ENCODE data around the gene LRP1B.
"Not testable (repeated sequence)": the region's sequence is repeated elsewhere in the genome, so short reads cannot be mapped to it uniquely, and the experiment has no call there.

Gene LRP1B

DNA sequence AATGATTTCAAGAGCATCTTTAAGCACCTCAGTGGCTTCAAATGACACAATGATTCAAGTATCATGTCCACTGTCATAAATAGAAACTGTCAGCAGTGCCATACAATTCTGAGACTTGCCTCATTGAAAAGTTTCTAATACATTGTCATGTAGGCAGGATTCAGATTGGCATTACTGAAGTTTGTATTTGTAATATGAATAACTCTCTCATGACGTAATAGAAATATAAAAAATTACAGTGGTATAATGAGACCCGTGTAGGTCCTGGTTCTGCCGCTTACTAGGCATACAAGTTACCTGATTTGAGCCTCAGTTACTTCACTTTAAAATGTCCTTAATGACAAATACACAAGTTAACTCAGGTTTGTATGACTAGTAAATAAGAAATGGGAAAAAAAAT, 1814.5 kb downstream of the LRP1B start:
- Mint-ChIP-seq H3K9me3 (no peaks in the 10 kb centered on the region), H3K27ac (no peak overlapping the region), H3K36me3 (no peaks in the 10 kb centered on the region), H3K27me3 (no peaks in the 10 kb centered on the region), H3K4me3 (no peak overlapping the region), H3K4me1 (no peaks in the 10 kb centered on the region)

DNA sequence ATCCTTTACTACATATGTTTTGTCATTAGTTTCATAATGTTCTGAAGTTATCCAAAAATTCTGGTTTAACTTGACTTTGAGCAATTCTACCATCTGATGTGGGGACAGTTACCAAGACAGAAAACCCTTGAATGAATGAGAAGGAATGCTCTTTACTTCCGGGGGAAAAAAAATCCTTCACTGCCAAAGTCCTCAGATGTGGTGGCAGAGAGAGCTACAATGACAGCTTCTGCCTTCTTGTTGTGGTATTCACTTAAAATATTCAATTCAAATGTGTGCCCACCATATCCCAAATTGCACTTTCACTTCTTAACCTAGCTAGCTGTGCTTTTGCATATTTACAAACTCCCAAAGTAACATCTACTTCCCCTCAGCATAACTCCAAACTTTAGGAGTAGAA, 1818.9 kb downstream of the LRP1B start:
- Mint-ChIP-seq H3K9me3 (no peaks in the 10 kb centered on the region), H3K27ac (no peak overlapping the region), H3K4me1 (no peaks in the 10 kb centered on the region), H3K4me3 (no peak overlapping the region), H3K27me3 (no peaks in the 10 kb centered on the region), H3K36me3 (no peaks in the 10 kb centered on the region)

- Mint-ChIP-seq H3K4me3 (no peak overlapping the region), H3K27ac (no peak overlapping the region), H3K36me3 (no peaks in the 10 kb centered on the region), H3K9me3 (no peaks in the 10 kb centered on the region), H3K27me3 (no peaks in the 10 kb centered on the region), H3K4me1 (no peaks in the 10 kb centered on the region)
Observed at GRCh38 chr2:140308706-140309105, 1822.1 kb downstream of the LRP1B start.

GRCh38 chr2:140307532-140307931, 1823.3 kb downstream of the LRP1B start:
- Mint-ChIP-seq H3K27me3 (no peaks in the 10 kb centered on the region), H3K27ac (no peak overlapping the region), H3K4me3 (no peak overlapping the region), H3K36me3 (no peaks in the 10 kb centered on the region), H3K9me3 (no peaks in the 10 kb centered on the region), H3K4me1 (no peaks in the 10 kb centered on the region)

DNA sequence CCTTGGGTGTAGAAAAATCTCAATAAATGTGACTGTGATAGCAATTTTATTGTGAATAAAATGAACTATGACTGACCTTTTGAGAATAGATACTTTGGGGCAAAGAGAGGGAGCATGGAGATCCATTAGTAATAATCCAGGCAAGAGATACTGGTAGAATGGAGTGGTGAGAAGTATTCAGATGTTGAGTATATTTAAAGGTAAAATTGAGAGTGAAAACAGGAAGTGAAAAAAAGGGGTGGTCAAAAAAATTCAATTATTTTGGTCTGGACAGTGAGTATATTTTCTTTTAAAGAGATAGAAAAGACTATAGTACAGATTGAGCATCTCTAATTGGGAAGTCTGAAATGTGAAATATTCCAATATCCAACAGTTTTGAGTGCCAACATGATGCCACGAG, 1835.0 kb downstream of the LRP1B start:
- peaks cover 10% of the 10 kb centered on the region for H3K9me3 Mint-ChIP-seq
- no peaks in the 10 kb centered on the region for H3K36me3 Mint-ChIP-seq
- H3K4me1 Mint-ChIP-seq: no peaks in the 10 kb centered on the region
- no peak overlapping the region for H3K27ac Mint-ChIP-seq
- H3K27me3 Mint-ChIP-seq: no peaks in the 10 kb centered on the region
- no peak overlapping the region for H3K4me3 Mint-ChIP-seq

- Mint-ChIP-seq H3K4me3 (no peak overlapping the region), H3K27ac (no peak overlapping the region), H3K9me3 (no peaks in the 10 kb centered on the region), H3K36me3 (no peaks in the 10 kb centered on the region), H3K27me3 (no peaks in the 10 kb centered on the region), H3K4me1 (no peaks in the 10 kb centered on the region)
Observed at GRCh38 chr2:140288726-140289125, 1842.1 kb downstream of the LRP1B start.

GRCh38 chr2:140288213-140288612, 1842.6 kb downstream of the LRP1B start:
- H3K27ac Mint-ChIP-seq: no peak overlapping the region
- no peaks in the 10 kb centered on the region for H3K36me3 Mint-ChIP-seq
- no peaks in the 10 kb centered on the region for H3K9me3 Mint-ChIP-seq
- no peaks in the 10 kb centered on the region for H3K4me1 Mint-ChIP-seq
- no peak overlapping the region for H3K4me3 Mint-ChIP-seq
- H3K27me3 Mint-ChIP-seq: no peaks in the 10 kb centered on the region

DNA sequence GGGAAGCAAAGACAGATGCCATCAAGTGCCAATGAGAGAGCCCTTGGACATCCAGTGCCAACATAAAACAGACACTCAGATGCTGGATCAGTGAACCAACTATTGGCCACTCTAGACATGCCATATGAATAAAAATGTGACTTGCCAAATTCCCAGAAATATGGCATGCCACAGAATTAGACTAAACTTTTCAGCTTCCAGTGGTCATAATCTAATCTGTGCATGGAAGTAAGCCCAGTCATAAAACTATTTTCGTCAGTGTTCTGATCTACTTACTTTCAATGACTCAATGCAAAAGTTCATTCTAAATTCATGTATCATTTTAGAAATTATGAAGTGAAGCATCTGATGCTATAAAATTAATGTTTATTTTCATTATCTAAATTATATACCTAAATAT, 1844.4 kb downstream of the LRP1B start:
- H3K4me3 Mint-ChIP-seq: no peak overlapping the region
- no peaks in the 10 kb centered on the region for H3K36me3 Mint-ChIP-seq
- no peak overlapping the region for H3K27ac Mint-ChIP-seq
- no peaks in the 10 kb centered on the region for H3K4me1 Mint-ChIP-seq
- no peaks in the 10 kb centered on the region for H3K27me3 Mint-ChIP-seq
- H3K9me3 Mint-ChIP-seq: no peaks in the 10 kb centered on the region

DNA sequence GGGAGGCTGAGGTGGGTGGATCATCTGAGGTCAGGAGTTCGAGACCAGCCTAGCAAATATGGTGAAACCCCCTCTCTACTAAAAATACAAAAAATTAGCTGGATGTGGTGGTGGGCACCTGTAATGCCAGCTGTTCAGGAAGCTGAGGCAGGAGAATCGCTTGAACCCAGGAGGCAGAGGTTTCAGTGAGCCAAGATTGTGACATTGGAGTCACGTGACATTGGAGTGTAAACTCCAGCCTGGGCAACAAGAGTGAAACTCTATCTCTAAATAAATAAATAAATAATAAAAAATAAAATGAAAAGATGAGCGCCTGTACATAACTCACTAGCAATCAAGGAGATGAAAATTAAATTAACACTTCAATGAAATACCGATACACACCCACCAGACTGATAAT, 1853.5 kb downstream of the LRP1B start:
- H3K27ac Mint-ChIP-seq, H3K4me1 Mint-ChIP-seq, H3K36me3 Mint-ChIP-seq, H3K9me3 Mint-ChIP-seq, H3K27me3 Mint-ChIP-seq, H3K4me3 Mint-ChIP-seq: not testable (repeated sequence)

DNA sequence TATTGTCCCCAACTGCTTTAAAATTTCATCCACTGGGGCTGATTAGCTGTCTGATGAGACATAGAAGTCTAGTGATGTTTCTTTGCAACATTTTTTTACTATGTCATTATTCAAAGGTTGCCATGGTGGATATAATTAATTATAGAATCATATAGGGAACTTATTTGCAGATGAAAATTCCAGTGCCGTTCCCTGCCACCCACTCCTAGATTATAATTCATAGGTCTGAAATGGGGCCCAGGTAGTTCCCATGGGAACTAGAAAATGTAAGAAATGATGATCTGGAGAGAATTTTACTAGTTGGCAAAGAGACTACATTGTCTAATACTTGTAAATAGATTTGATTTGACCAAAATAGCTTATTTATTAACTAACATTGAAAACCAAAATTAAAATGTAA, 1854.2 kb downstream of the LRP1B start:
- Mint-ChIP-seq H3K27ac (no peak overlapping the region), H3K36me3 (no peaks in the 10 kb centered on the region), H3K4me3 (no peak overlapping the region), H3K4me1 (no peaks in the 10 kb centered on the region), H3K27me3 (no peaks in the 10 kb centered on the region), H3K9me3 (peaks cover 7% of the 10 kb centered on the region)

DNA sequence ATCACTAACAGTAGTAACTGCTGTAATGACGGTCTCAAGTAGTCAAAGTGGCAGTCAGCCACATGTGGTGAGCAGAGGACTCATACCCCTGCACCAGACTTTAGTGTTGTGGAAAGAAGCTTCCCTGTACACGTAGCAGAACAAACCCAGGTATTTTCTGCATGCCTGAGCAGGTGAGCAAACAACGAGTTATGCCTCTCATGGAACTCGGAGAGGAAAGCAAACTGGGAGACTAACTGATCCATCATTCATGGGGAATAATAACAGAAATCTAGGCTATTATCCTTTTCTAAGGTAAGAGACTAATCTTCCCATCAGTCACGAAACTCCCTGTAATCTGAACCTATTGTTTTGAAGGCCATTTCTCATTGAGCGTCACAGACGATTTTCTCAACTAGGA, 1855.4 kb downstream of the LRP1B start:
- Mint-ChIP-seq H3K27me3 (no peaks in the 10 kb centered on the region), H3K9me3 (peaks cover 5% of the 10 kb centered on the region), H3K27ac (no peak overlapping the region), H3K36me3 (no peaks in the 10 kb centered on the region), H3K4me1 (no peaks in the 10 kb centered on the region), H3K4me3 (no peak overlapping the region)

- no peak overlapping the region for H3K4me3 Mint-ChIP-seq
- no peaks in the 10 kb centered on the region for H3K4me1 Mint-ChIP-seq
- H3K9me3 Mint-ChIP-seq: no peaks in the 10 kb centered on the region
- no peaks in the 10 kb centered on the region for H3K36me3 Mint-ChIP-seq
- H3K27me3 Mint-ChIP-seq: no peaks in the 10 kb centered on the region
- H3K27ac Mint-ChIP-seq: no peak overlapping the region
Observed at GRCh38 chr2:140274891-140275290, 1855.9 kb downstream of the LRP1B start.

DNA sequence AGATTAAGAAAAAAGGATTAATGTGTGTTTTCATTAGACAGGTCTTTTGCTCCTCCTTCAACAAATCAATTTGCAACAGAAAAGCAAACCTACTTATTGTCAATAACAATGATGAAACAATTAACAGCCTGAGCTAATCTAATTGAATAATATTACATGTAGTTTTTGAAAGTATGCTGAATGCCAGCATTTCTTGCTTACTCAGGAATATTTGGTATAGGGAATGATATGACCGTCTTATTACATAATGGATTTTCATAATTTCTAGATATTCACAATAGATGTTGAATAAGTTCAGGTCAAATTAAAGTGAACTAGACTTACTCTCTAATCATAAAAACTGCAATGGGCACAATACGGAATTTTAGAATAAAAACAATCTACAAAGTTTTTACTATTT, 1856.9 kb downstream of the LRP1B start:
- no peaks in the 10 kb centered on the region for H3K4me1 Mint-ChIP-seq
- H3K4me3 Mint-ChIP-seq: no peak overlapping the region
- H3K27ac Mint-ChIP-seq: no peak overlapping the region
- no peaks in the 10 kb centered on the region for H3K36me3 Mint-ChIP-seq
- no peaks in the 10 kb centered on the region for H3K27me3 Mint-ChIP-seq
- H3K9me3 Mint-ChIP-seq: no peaks in the 10 kb centered on the region

GRCh38 chr2:140273408-140273807, 1857.4 kb downstream of the LRP1B start:
- no peaks in the 10 kb centered on the region for H3K36me3 Mint-ChIP-seq
- H3K27me3 Mint-ChIP-seq: no peaks in the 10 kb centered on the region
- H3K27ac Mint-ChIP-seq: no peak overlapping the region
- H3K4me1 Mint-ChIP-seq: no peaks in the 10 kb centered on the region
- H3K4me3 Mint-ChIP-seq: no peak overlapping the region
- H3K9me3 Mint-ChIP-seq: peaks cover 2% of the 10 kb centered on the region

DNA sequence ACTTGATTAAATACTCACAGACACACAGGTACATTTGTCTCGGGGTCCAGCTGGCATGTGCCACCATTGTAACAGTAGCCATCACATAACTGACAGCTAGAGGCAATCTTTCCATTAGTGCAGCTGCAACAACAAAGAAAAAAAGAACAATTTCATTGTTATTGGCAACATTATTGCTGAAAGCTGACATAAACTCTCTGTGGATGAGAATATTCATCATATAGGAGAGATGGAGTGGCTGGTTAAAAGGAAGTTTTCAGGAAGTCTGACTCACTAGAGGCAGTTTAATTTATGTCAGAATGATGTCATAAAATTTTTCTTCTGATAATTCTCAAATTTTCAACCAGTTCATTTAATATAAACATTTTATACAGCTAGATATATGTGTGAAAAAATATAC, 1860.6 kb downstream of the LRP1B start:
- Mint-ChIP-seq H3K9me3 (peaks cover 12% of the 10 kb centered on the region), H3K4me3 (no peak overlapping the region), H3K4me1 (no peaks in the 10 kb centered on the region), H3K27ac (no peak overlapping the region), H3K27me3 (no peaks in the 10 kb centered on the region), H3K36me3 (no peaks in the 10 kb centered on the region)

- H3K4me1 Mint-ChIP-seq: no peaks in the 10 kb centered on the region
- no peaks in the 10 kb centered on the region for H3K36me3 Mint-ChIP-seq
- no peak overlapping the region for H3K27ac Mint-ChIP-seq
- no peaks in the 10 kb centered on the region for H3K27me3 Mint-ChIP-seq
- peaks cover 12% of the 10 kb centered on the region for H3K9me3 Mint-ChIP-seq
- H3K4me3 Mint-ChIP-seq: no peak overlapping the region
Observed at GRCh38 chr2:140269000-140269399, 1861.8 kb downstream of the LRP1B start.

DNA sequence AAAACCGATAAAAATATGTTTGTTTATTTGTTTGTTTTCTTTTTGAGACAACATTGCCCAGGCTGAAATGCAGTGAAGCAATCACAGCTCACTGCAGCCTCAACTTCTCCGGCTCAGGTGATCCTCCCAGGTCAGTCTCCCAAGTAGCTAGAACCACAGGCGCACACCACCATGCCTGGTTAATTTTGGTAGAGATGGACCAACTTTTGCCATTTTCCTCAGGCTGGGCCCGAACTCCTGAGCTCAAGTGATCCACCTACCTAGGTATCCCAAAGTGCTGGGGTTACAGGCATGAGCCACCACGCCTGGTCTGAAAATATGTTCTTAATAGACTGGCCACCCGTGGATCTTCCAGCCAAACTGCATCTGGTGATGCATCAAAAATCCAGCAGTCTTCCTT, 1867.9 kb downstream of the LRP1B start:
- H3K9me3 Mint-ChIP-seq: peaks cover 12% of the 10 kb centered on the region

More for the DNA sequence above, 1867.9 kb downstream of the LRP1B start:
- Mint-ChIP-seq H3K4me1 (no peaks in the 10 kb centered on the region), H3K4me3 (no peak overlapping the region), H3K36me3 (no peaks in the 10 kb centered on the region), H3K27ac (no peak overlapping the region), H3K27me3 (no peaks in the 10 kb centered on the region)
